GM18868 (cell line): ENCODE results near the gene FAHD2A.
"Not testable (repeated sequence)": the region's sequence is repeated elsewhere in the genome, so short reads cannot be mapped to it uniquely, and the experiment has no call there.

Experiments used
- ATAC-seq: cut with Tn5 transposase; IDR thresholded peaks from one replicate; pipeline ENCODE4 v1.9.1; 2021; ENCODE audit warnings: mild to moderate bottlenecking, moderate library complexity; ENCODE audit not compliant: unreplicated experiment

Gene FAHD2A

GRCh38 chr2:95389245-95390119 lies 13.0 kb upstream of the FAHD2A start:
- peak; percentile 70 for ATAC-seq

GRCh38 chr2:95390272-95390880 lies 12.1 kb upstream of the FAHD2A start:
- ATAC-seq: no peak

GRCh38 chr2:95390881-95391321 lies 11.6 kb upstream of the FAHD2A start:
- no peak for ATAC-seq

DNA sequence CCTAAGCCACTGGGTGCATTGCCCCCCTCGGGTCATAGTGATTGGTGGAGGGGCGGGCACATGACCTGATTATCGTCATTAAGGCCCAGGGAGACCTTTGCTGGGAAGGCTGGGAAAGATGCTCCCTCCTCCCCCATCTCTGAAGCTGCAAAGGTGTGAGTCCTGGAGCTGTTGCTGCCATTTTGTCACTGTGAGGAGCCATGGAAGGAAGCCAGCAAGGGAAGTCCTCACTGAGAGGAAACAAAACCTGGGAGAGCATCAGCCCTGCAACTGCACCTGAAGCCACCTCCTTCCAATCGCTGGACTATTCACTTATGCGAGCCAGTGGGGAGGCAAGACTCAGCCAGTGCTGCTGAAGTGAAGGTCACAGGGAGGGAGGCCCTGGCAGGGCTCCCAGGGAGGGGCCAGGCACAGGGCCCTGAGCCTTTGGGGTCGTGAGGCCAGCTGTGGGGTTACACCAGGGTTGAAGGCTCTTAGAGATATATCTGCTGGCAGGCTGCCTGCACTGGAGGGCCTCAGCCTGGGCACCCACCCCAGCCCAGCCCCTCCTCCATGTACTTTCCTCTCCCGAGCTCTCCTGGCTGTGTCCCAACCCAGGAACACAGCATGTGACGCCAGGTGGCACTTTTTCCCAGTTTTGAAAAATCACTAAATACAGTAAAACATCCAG lies 10.7 kb upstream of the FAHD2A start:
- no peak for ATAC-seq

DNA sequence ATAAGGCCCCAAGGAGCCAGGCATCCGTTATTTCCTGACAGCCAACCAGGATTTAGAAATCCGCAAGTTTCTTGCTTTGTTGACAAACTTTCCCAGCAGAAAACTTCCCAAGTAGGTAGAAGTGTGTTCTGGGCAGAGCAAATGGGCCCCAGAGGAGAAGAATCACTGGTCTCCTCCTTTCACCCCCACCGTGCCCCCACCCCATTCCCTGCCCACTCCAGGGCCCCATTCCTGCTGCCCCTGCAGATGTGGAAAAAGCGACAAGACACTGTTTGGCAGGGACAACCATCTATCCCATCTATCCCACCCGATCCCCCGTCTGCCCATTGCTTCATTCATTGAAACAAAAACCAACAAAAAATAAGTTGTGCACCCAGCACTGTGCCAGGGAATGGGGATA lies 10.2 kb upstream of the FAHD2A start:
- ATAC-seq: no peak

- no peak for ATAC-seq
These were observed 9.6 kb upstream of the FAHD2A start for GRCh38 chr2:95392730-95393455.

- no peak for ATAC-seq
These were observed 8.6 kb upstream of the FAHD2A start for GRCh38 chr2:95393901-95394300.

DNA sequence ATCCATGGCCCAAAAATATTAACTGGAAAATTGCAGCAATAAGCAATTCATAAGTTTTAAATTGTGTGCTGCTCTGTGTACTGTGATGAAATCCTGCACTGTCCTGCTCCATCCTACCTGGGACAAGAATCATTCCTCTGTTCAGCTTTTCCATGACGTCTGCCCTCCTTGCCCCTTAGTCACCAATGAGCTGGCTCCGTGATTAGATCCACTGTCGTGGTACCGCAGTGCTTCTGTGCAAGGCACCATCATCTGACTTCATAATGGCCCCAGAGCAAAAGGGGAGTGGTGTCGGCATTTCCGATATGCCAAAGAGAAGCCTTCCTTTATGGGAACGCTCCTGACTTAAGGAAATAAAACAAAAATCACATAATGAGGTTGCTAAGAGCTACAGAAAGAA lies 3.4 kb upstream of the FAHD2A start:
- no peak for ATAC-seq

DNA sequence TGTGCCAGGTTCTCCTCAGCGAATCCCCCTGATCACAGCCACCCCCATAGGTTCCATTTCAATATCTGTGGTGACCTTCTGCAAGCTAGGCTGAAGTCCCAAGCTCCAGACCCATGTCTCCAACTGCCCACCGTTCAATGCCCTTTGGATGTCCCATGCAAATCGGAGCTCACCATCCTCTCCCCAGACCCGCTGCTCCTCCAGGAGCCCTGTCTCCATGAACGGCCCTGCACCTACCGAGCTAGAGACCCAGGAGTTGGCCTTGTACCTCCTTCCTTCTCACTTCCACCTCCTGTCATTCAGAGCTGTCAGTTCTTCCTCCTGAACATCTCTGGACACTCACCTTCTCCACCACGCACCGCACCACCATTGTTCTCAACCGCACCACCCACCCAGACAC lies 1.0 kb upstream of the FAHD2A start:
- ATAC-seq: no peak

- peak; percentile 25 for ATAC-seq
These were observed 521 bp upstream of the FAHD2A start for GRCh38 chr2:95402004-95402369.

GRCh38 chr2:95403204-95403721 lies 755 bp downstream of the FAHD2A start:
- ATAC-seq: peak; percentile 41

DNA sequence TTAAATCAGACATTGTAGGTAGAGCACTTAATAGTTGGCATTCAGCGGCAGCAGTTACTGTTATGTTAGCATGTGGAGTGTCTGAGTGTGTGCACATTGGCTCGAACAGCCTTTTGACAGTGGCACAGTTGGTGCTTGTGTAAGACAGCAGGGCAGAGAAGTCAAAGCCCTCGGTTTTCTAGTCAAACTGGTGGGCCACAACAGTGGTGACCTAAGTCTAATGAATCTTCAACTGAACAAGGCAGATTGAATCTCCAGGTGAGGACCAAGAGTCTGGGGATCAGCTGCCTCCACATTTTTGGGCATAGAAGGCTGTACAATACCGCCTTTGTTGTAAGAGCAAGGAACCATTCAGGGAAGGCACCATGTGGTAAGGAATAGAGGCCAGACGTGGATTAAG lies 1.3 kb downstream of the FAHD2A start:
- not testable (repeated sequence) for ATAC-seq

- ATAC-seq: not testable (repeated sequence)
These were observed 2.2 kb downstream of the FAHD2A start for GRCh38 chr2:95404676-95405075.

- ATAC-seq: not testable (repeated sequence)
These were observed 8.7 kb downstream of the FAHD2A start for GRCh38 chr2:95411239-95411638.

- peak; percentile 86 for ATAC-seq
These were observed 11.6 kb downstream of the FAHD2A start for GRCh38 chr2:95414015-95414594.

GRCh38 chr2:95415138-95415537 lies 12.6 kb downstream of the FAHD2A start:
- not testable (repeated sequence) for ATAC-seq

- ATAC-seq: not testable (repeated sequence)
These were observed 13.1 kb downstream of the FAHD2A start for GRCh38 chr2:95415561-95415960.

GRCh38 chr2:95427196-95427867 lies 24.8 kb downstream of the FAHD2A start:
- ATAC-seq: not testable (repeated sequence)

GRCh38 chr2:95429748-95430467 lies 27.4 kb downstream of the FAHD2A start:
- ATAC-seq: not testable (repeated sequence)
